ENCODE results near the gene PRMT2.
A peak's percentile ranks its signal among the peaks of the same experiment; 100 is the strongest.
"Not testable (repeated sequence)": the region's sequence is repeated elsewhere in the genome, so short reads cannot be mapped to it uniquely, and the experiment has no call there.

The PRMT2 gene

GRCh38 chr21:46675595-46676280 is 40.3 kb downstream of the PRMT2 start:
- peak; percentile 16 for DNase-seq

- DNase-seq = not testable (repeated sequence)
These were observed 41.1 kb downstream of the PRMT2 start for GRCh38 chr21:46676542-46676941.

GRCh38 chr21:46681593-46681992 is 46.1 kb downstream of the PRMT2 start:
- peak; percentile 34 for DNase-seq

GRCh38 chr21:46698652-46699051 is 63.2 kb downstream of the PRMT2 start:
- DNase-seq = not testable (repeated sequence)

DNA sequence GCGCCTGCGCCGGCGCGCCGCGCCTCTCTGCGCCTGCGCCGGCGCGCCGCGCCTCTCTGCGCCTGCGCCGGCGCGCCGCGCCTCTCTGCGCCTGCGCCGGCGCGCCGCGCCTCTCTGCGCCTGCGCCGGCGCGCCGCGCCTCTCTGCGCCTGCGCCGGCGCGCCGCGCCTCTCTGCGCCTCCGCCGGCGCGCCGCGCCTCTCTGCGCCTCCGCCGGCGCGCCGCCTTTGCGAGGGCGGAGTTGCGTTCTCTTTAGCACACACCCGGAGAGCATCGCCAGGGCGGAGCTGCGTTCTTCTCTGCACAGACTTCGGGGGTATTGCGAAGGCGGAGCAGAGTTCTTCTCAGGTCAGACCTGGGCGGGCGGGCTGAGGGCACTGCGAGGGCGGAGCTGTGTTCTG is 63.6 kb downstream of the PRMT2 start:
- DNase-seq = not testable (repeated sequence)

Measured in HCEC 1CT (cell line).